Activated T-cell treated with anti-CD3 and anti-CD28 coated beads for 48 hours (primary cell): ENCODE measurements around the gene RNF213.
"Not testable (repeated sequence)": the region's sequence is repeated elsewhere in the genome, so short reads cannot be mapped to it uniquely, and the experiment has no call there.

Source experiments
- DNase-seq: peaks from one replicate; pipeline ENCODE4 v3.0.0-alpha.2; 2020; ENCODE audit warnings: low read depth

The RNF213 gene

GRCh38 chr17:80252871-80253270 is 7.8 kb upstream of the RNF213 start:
- peak; percentile 86 for DNase-seq

GRCh38 chr17:80253631-80254395 is 6.8 kb upstream of the RNF213 start:
- DNase-seq, result no peak

- DNase-seq, result peak; percentile 60
Observed at GRCh38 chr17:80254396-80255251, 6.0 kb upstream of the RNF213 start.

- DNase-seq, result no peak
Observed at GRCh38 chr17:80256034-80256350, 4.7 kb upstream of the RNF213 start.

GRCh38 chr17:80257716-80258213 is 2.9 kb upstream of the RNF213 start:
- no peak for DNase-seq

GRCh38 chr17:80258296-80258695 is 2.4 kb upstream of the RNF213 start:
- DNase-seq, result not testable (repeated sequence)

GRCh38 chr17:80259457-80260068 is 1.1 kb upstream of the RNF213 start:
- no peak for DNase-seq

GRCh38 chr17:80260069-80260535 is 550 bp upstream of the RNF213 start:
- peak; percentile 80 for DNase-seq

- no peak for DNase-seq
Observed at GRCh38 chr17:80261159-80261894, 675 bp downstream of the RNF213 start.

GRCh38 chr17:80261895-80262279 is 1.2 kb downstream of the RNF213 start:
- no peak for DNase-seq

- DNase-seq, result no peak
Observed at GRCh38 chr17:80262291-80262690, 1.6 kb downstream of the RNF213 start.

- DNase-seq, result no peak
Observed at GRCh38 chr17:80262775-80263244, 2.2 kb downstream of the RNF213 start.

GRCh38 chr17:80263253-80264204 is 2.9 kb downstream of the RNF213 start:
- peak; percentile 81 for DNase-seq

- no peak for DNase-seq
Observed at GRCh38 chr17:80264205-80265075, 3.8 kb downstream of the RNF213 start.

GRCh38 chr17:80265205-80266068 is 4.8 kb downstream of the RNF213 start:
- DNase-seq, result no peak

- DNase-seq, result no peak
Observed at GRCh38 chr17:80267391-80267790, 6.7 kb downstream of the RNF213 start.

GRCh38 chr17:80268427-80268826 is 7.8 kb downstream of the RNF213 start:
- DNase-seq, result no peak

- no peak for DNase-seq
Observed at GRCh38 chr17:80269405-80269807, 8.8 kb downstream of the RNF213 start.

GRCh38 chr17:80270104-80270503 is 9.5 kb downstream of the RNF213 start:
- DNase-seq, result no peak
